A673 (cell line): ENCODE measurements around the gene DLL1.

ENCODE experiments used
- CTCF ChIP-seq: fragments of 300-800, 200-600 bp; sonication (generic); conservative IDR thresholded peaks from 2 replicates; pipeline ENCODE4 v1.5.1; 2017; ENCODE audit warnings: low read depth, mild to moderate bottlenecking, antibody characterized with exemption, low read length, moderate library complexity, mixed read lengths
- EZH2 ChIP-seq: fragments of 200-600 bp; sonication (generic); IDR thresholded peaks from 2 replicates; pipeline ENCODE4 v1.6.1; 2017; ENCODE audit warnings: borderline replicate concordance, low read depth, mild to moderate bottlenecking, mixed read lengths, antibody characterized with exemption, low read length; ENCODE audit not compliant: poor library complexity, severe bottlenecking

GRCh38 chr6:170288852-170289179, 2.1 kb downstream of the DLL1 start:
- TF ChIP-seq CTCF: no peak
- TF ChIP-seq EZH2: no peak
